22Rv1 (cell line): ENCODE results near the gene CCDC201.

Experiments used
- CTCF ChIP-seq: fragments of 450-650 bp; IDR thresholded peaks from 2 replicates; pipeline ENCODE4 v1.5.1; 2017; ENCODE audit warnings: mild to moderate bottlenecking
- ZFX ChIP-seq: fragments of 450-650 bp; IDR thresholded peaks from 2 replicates; pipeline ENCODE4 v1.6.1; 2017; ENCODE audit warnings: antibody characterized with exemption, borderline replicate concordance

DNA sequence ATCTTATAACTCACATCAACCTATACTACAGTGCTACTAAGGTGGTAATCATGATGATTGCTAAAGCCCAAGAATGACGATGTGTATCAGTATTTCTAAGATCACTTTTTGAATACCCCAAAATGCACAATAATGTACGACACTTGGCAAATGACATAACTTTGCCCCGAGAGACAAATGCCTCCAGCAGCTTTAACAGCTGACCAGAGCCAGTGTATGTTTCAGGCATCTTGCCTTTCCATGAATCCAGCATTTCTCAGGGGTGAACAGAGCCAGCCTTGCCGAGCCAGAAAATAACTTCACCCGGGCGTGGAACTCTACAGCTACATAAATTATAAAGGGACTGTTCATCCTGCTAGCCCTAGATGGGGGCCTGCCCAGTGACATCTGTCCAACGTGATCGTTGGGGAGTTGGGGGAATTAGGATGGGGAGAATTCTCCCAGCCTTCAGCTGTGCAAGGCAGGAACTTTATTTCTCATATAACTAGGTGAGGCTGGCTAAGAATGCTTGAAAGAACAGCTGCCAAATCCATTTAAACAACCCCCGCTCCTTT is 46.4 kb upstream of the CCDC201 start:
- TF ChIP-seq CTCF (no peak), ZFX (no peak)
